Right kidney (tissue), 1 donor: ENCODE measurements around the gene ARHGAP5.

ENCODE experiments used
- DNase-seq: peaks from one replicate; pipeline ENCODE4 v3.0.0-alpha.2; 2016

Gene ARHGAP5

DNA sequence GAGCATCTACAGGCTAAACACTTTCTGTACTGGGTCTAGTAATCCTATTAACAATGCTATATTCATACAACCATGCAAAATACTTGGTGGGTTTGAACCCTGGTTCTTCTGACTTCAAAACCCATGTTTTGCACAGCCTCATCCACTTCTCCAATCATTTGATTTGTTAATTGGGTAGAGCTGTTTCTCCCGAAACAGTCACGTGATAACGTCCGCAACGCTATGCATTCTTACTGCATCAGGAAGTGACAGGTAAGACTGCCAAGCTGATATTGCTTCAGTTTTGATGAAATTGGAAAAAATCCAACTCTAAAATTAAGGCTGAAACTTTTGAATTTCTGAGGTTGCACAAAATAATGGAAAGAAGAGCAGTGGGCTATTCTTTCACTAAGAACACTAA, 94.4 kb downstream of the ARHGAP5 start:
- DNase-seq = no peak

GRCh38 chr14:32183151-32184058, 106.3 kb downstream of the ARHGAP5 start:
- DNase-seq = peak; percentile 4

- no peak for DNase-seq
Measured at GRCh38 chr14:32185097-32185496, 108.0 kb downstream of the ARHGAP5 start.

DNA sequence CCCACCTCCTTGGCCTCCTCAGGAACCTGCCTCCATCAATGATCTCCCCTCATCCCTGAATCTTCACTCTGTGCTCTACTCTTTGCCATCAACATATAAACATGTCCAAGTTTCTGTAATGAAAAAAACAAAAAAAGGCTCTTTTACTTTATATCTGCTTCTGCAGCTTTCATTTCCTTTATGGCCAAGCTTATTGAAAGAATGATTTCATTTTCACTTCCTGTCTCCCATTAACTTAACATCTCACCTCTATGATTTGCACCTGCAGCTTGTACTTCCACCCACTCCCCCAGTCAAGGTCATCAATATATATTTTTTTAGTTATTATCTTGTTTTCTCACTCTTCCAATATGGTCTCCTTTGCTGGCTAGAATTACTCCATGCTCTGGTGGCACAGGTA, 109.1 kb downstream of the ARHGAP5 start:
- no peak for DNase-seq

GRCh38 chr14:32189811-32190210, 112.7 kb downstream of the ARHGAP5 start:
- no peak for DNase-seq

DNA sequence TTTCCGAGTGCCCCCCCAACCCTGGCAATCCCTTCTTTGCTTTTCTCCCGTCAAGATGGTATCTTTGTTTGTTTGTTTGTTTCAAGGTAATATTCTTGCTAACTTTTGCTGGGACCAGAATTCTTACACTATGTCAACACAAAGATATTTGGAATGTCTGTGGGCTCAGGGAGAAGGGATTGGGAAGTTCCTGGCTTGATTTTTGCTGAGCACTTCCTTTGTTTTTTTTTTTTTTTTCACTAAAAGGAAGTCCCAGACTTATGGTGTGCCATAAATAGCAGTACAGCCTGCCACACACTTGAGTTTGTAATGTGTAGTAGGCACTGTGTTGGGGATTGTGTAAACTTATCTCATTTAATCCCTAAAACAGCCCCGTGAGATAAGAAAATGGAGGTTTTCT, 113.6 kb downstream of the ARHGAP5 start:
- DNase-seq = no peak

DNA sequence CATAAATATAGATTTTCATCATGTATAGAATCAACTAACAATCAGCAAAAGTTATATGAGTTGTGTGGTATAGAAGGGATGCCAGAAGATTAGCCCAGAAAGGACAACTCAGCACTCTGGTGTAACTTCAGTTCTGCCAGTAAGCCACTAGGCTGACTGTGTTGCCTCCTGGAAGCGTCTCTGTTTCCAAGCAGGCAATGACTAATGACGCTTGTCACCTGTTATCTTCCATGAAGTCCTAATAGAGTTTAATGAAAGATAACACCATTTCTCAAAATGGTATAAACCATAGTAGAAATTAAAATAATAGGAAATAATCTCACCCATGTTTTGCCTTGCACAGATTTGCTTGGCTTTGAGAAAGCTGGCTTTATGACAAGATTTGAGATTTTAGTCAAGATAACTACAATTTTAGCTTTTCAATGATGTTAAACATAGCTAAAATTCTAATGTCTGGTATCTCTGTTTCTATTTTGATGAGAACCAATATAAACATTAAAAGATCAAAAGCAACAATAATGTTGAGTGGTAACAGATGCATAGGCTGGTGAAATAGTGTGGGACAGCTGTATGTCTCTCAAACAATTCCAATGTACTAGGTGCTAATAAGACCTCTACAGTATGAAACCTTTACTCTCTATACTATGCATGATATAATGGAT, 115.7 kb downstream of the ARHGAP5 start:
- no peak for DNase-seq

- DNase-seq = no peak
Measured at GRCh38 chr14:32193532-32193931, 116.4 kb downstream of the ARHGAP5 start.

DNA sequence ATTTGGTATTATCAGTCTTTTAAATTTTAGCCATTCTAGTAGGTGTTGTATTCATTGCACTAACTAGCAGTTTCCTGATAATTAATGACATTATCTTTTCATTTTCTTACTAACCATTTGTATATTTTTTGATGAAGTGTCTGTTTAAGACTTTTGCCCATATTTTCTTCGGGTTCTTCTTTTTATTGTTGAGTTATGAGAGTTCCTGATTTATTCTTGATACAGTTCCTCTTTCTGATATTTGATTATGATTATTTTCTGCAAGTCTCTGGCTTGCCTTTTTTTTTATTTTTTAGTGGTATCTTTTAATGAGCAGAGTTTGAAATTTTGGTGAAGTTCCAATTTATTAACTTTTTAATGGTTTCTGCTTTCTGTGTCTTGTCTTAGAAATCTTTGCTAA, 118.5 kb downstream of the ARHGAP5 start:
- no peak for DNase-seq

DNA sequence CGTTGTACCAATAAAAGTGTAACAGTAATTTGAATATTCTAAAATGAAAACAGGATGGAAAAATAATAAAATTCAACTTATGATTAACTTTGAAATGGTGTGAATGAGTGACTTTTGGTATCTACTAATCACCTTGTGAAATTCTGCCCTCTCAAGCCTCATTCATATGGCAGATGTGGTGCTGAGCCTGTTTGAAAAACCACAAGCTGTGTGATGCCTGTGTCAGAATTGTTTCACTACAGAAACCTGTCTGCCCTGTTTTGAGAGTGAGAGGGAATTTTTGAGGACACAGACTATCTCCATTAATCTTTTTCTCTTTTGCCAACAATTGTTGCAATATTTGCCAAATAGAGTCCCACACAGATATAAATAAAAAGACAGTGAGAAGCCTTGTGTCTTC, 120.8 kb downstream of the ARHGAP5 start:
- DNase-seq = no peak

GRCh38 chr14:32200368-32201192, 123.5 kb downstream of the ARHGAP5 start:
- no peak for DNase-seq

DNA sequence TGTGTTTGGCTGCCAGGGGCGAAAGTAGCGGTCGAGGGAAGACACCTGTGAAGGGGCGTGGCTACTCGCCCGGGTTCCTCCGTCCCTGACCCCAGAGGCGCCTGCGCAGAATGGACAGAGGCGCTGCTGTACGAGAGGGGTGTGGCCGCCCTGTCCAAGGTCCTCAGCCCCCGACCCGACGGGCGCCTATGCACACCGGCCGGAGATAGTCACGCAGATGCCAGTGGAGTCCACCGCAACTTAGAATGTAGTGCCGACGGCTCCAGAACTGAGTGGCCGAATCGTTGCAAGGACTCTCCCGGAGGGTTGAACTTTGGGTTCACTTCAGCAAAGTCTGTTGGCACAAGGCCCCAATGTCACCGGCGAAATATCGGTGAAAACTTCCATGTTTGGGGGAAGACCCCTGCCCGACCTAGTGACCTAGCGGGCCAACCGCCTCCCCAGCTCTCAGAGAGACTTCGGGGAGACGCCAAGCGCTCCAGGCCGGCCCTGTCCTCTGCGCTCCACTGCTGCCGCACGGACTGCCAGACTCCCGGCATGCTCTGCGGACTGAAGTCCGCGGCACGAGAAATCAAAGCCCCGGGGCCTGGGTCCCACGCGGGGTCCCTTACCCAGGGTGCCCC, 124.2 kb downstream of the ARHGAP5 start:
- DNase-seq = peak; percentile 92

DNA sequence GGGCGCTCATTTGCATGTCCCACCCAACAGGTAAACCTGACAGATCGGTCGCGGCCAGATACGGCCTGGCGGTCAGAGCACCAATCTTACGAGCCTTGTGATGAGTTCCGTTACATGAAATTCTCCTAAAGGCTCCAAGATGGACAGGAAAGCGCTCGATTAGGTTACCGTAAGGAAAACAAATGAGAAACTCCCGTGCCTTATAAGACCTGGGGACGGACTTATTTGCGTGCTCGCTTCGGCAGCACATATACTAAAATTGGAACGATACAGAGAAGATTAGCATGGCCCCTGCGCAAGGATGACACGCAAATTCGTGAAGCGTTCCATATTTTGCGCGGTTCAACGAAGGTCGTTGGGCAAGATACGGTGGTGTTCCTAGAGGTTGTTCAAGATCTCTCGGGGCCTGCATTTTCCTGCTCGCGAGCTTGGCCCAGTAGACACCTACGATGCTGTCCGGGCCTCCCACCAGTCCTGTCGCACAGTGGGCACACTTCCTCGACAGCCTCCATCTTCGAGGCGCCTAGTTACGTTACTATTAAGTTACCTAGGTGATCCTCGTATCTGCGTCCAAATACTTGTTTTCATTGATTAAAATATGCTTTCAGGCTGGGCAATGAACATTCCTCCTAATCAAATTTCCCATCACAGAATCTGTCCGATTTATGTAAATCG, 124.8 kb downstream of the ARHGAP5 start, which contains the start of gene RNU6-7:
RNU6-7 (plus strand) TSS at position 230 of the 675 bp plus-strand sequence.
- DNase-seq = peak; percentile 92

GRCh38 chr14:32202491-32202997, 125.4 kb downstream of the ARHGAP5 start:
- no peak for DNase-seq

DNA sequence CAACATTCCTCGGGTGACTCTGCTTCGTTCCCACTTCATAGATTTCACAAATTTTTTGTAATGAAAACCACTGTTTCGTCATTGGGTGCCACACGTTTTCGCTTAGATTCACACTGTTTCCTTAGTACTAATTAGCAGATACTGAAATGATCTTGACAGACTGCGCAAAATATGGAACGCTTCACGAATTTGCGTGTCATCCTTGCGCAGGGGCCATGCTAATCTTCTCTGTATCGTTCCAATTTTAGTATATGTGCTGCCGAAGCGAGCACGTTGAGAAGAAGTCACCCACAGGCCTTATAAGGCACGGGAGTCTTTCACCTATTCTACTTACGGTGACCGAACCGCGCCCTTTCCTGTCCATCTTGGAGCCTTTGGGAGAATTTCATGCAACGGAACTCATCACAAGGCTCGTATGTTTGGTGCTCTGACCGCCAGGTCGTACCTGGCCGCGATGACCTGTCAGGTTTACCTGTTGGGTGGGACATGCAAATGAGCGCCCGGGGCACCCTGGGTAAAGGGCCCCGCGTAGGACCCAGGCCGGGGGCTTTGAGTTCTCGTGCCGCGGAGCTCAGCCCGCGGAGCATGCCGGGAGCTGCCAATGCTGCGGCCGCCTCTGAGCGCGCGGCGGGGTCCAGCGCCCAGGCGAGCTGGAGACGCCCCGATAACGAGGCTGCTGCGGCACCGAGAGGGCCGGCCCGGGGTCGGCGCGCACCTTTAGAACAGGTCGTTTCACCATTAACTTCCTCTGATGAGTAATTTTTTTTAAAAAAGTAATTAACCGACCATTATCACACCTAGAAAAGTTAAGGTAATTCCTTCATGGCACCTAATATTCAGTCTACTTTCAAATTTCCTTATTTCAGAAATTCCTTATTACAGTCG, 126.1 kb downstream of the ARHGAP5 start, which contains the start of gene RNU6-8:
RNU6-8 (minus strand) TSS at position 272 of the 885 bp plus-strand sequence.
- DNase-seq = peak; percentile 92

DNA sequence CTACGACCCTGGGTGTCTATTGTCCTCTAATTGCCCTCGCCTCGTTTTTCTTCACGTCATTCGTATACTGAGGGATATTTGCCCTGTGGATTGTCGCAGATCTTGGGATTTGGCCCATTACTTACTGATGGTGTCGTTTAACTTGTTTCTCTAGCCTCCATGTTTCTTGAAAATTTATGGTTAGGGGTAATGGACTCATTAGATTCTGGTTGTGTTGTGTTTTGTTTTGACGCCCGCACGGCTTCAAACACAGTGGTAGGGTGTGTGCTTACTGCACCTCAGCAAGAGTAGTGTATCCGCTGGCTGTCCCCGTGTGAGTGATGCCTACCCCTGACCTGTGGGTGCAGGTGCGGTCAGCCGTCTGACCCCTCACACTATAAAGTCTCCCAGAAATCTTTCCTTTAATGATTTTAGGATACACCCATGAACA, 126.8 kb downstream of the ARHGAP5 start:
- peak; percentile 48 for DNase-seq

GRCh38 chr14:32205554-32205953, 128.4 kb downstream of the ARHGAP5 start:
- no peak for DNase-seq

- no peak for DNase-seq
Measured at GRCh38 chr14:32205984-32206383, 128.9 kb downstream of the ARHGAP5 start.

DNA sequence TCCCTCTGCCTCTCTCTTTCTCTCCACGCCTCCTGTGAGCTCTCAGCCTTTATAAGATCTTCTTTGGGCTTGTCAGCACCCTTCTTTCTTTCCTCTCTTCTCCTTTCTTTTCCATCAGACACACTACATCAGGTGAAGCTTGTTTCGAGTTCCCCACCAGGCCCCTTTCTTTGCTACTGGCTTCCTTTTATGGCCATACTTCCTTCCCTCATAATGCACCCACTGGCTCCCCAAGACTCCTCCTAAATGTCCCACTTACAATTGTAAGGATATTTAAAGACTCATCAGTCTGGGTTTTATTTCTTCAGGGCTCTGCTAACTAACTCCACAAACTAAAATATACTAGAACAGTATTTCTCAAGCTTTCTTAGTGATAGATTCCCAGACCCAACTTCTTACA, 129.4 kb downstream of the ARHGAP5 start:
- DNase-seq = no peak

DNA sequence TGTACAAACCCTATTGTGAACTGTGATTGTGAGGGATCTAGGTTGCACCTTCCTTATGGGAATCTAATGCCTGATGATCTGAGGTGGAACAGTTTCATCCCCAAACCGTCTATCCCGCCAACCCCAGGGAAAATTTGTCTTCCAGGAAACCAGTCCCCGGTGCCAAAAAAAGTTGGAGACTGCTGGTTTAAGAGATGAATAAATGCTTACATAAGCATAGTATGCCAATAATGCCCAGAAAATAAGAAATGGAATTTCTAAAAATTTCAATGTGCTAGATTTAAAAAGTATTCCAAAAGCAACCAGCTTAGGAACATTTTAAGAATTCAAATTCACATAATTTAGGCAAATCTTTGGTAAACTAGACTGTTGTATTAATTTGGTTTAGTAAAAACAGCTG, 131.4 kb downstream of the ARHGAP5 start:
- no peak for DNase-seq
